NB4 (cell line): ENCODE data around the gene ENG.

ENCODE experiments used
- POLR2A ChIP-seq: IDR thresholded peaks from 2 replicates; pipeline ENCODE4 v1.6.1; 2011; ENCODE audit warnings: mild to moderate bottlenecking; ENCODE audit not compliant: insufficient read length; ENCODE audit errors: extremely low read depth
- TF ChIP-seq, protein P1 (sequence below): IDR thresholded peaks from one replicate; pipeline ENCODE4 v1.5.1; 2012; ENCODE audit warnings: low read depth, low read length

GRCh38 chr9:127850286-127850830, 4.1 kb downstream of the ENG start:
- TF ChIP-seq POLR2A: no peak
- TF ChIP-seq, protein P1, sequence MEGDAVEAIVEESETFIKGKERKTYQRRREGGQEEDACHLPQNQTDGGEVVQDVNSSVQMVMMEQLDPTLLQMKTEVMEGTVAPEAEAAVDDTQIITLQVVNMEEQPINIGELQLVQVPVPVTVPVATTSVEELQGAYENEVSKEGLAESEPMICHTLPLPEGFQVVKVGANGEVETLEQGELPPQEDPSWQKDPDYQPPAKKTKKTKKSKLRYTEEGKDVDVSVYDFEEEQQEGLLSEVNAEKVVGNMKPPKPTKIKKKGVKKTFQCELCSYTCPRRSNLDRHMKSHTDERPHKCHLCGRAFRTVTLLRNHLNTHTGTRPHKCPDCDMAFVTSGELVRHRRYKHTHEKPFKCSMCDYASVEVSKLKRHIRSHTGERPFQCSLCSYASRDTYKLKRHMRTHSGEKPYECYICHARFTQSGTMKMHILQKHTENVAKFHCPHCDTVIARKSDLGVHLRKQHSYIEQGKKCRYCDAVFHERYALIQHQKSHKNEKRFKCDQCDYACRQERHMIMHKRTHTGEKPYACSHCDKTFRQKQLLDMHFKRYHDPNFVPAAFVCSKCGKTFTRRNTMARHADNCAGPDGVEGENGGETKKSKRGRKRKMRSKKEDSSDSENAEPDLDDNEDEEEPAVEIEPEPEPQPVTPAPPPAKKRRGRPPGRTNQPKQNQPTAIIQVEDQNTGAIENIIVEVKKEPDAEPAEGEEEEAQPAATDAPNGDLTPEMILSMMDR: no peak
